WTC11 (cell line): ENCODE data around the gene CYSRT1. TPM values are rescaled to one million over a fixed set of nuclear protein-coding genes. Genes with fewer than 3 reads are reported as not detected.

Source experiments
- ATAC-seq: fragments of 200-7000 bp; cut with Tn5 transposase; 2 replicates; pipeline ENCODE4 v1.10.0; 2021; ENCODE audit warnings: mild to moderate bottlenecking, moderate library complexity
- CTCF ChIA-PET: fragments of 300-600 bp; sonication (Branson Sonifier 250); formaldehyde crosslinking; loops from one replicate; lab custom pipeline; 2021; ENCODE audit warnings: antibody characterized with exemption; lab: Charles Lee
- POLR2A ChIA-PET: fragments of 350-600 bp; sonication (Branson Sonifier 250); formaldehyde crosslinking; loops from one replicate; lab custom pipeline; 2021; ENCODE audit warnings: antibody characterized with exemption; lab: Charles Lee
- DNase-seq: peaks from one replicate; pipeline ENCODE4 v3.0.0; 2021; ENCODE audit warnings: low spot score
- H3K27ac Mint-ChIP-seq: 2 replicates; pipeline ENCODE4 v1.8.0; 2021; ENCODE audit warnings: mixed read lengths
- H3K27me3 Mint-ChIP-seq: 2 replicates; pipeline ENCODE4 v1.8.0; 2021; ENCODE audit warnings: low read depth, mild to moderate bottlenecking, moderate library complexity, mixed read lengths
- H3K36me3 Mint-ChIP-seq: 2 replicates; pipeline ENCODE4 v1.8.0; 2021; ENCODE audit warnings: mixed read lengths
- H3K4me1 Mint-ChIP-seq: 2 replicates; pipeline ENCODE4 v1.8.0; 2022; ENCODE audit warnings: mixed read lengths
- H3K4me3 Mint-ChIP-seq: 2 replicates; pipeline ENCODE4 v1.8.0; 2021; ENCODE audit warnings: mild to moderate bottlenecking, moderate library complexity, mixed read lengths
- H3K9me3 Mint-ChIP-seq: 2 replicates; pipeline ENCODE4 v1.8.0; 2021; ENCODE audit warnings: mixed read lengths
- CBFB ChIP-seq: sonication (generic); formaldehyde crosslinking; IDR thresholded peaks from 2 replicates; pipeline ENCODE4 v1.8.1; 2022; ENCODE audit warnings: mild to moderate bottlenecking, low read depth, missing genetic modification reagents
- CREB1 ChIP-seq: sonication (generic); formaldehyde crosslinking; IDR thresholded peaks from 2 replicates; pipeline ENCODE4 v1.8.0; 2023; ENCODE audit warnings: mild to moderate bottlenecking, missing genetic modification reagents
- ELF4 ChIP-seq: sonication (generic); formaldehyde crosslinking; IDR thresholded peaks from 2 replicates; pipeline ENCODE4 v1.8.1; 2022; ENCODE audit warnings: low read depth, mild to moderate bottlenecking, moderate library complexity, missing genetic modification reagents
- EMX1 ChIP-seq: fragments of 250-450 bp; sonication (Bioruptor Pico); IDR thresholded peaks from 2 replicates; pipeline ENCODE4 v1.8.0; 2021; ENCODE audit warnings: mild to moderate bottlenecking
- FOXP1 ChIP-seq: sonication (generic); formaldehyde crosslinking; IDR thresholded peaks from 2 replicates; pipeline ENCODE4 v1.8.0; 2022; ENCODE audit warnings: missing genetic modification reagents, mild to moderate bottlenecking, moderate library complexity, borderline replicate concordance
- GABPB1 ChIP-seq: sonication (generic); formaldehyde crosslinking; IDR thresholded peaks from 2 replicates; pipeline ENCODE4 v1.8.1; 2023; ENCODE audit warnings: mild to moderate bottlenecking, missing genetic modification reagents
- GTF2I ChIP-seq: fragments of 250-450 bp; sonication (Bioruptor Pico); conservative IDR thresholded peaks from 2 replicates; pipeline ENCODE4 v1.4.0; 2021; ENCODE audit warnings: mild to moderate bottlenecking
- IRF2 ChIP-seq: sonication (generic); formaldehyde crosslinking; IDR thresholded peaks from 2 replicates; pipeline ENCODE4 v1.8.0; 2022; ENCODE audit warnings: low read depth, missing genetic modification reagents, borderline replicate concordance
- JUN ChIP-seq: sonication (generic); formaldehyde crosslinking; IDR thresholded peaks from 2 replicates; pipeline ENCODE4 v1.8.0; 2023; ENCODE audit warnings: mild to moderate bottlenecking, missing genetic modification reagents
- NFE2L1 ChIP-seq: sonication (generic); formaldehyde crosslinking; IDR thresholded peaks from 2 replicates; pipeline ENCODE4 v1.8.1; 2023; ENCODE audit warnings: missing genetic modification reagents
- NR1H2 ChIP-seq: sonication (generic); formaldehyde crosslinking; IDR thresholded peaks from 2 replicates; pipeline ENCODE4 v1.9.0; 2021; ENCODE audit warnings: mild to moderate bottlenecking, moderate library complexity, missing genetic modification reagents
- NR2C2 ChIP-seq: sonication (generic); formaldehyde crosslinking; IDR thresholded peaks from 2 replicates; pipeline ENCODE4 v1.8.0; 2022; ENCODE audit warnings: mild to moderate bottlenecking, missing genetic modification reagents
- NR3C1 ChIP-seq: sonication (generic); formaldehyde crosslinking; conservative IDR thresholded peaks from 2 replicates; pipeline ENCODE4 v1.8.1; 2023; ENCODE audit warnings: low read depth, mild to moderate bottlenecking, missing genetic modification reagents
- PRRX2 ChIP-seq: fragments of 250-450 bp; sonication (Bioruptor Pico); IDR thresholded peaks from 2 replicates; pipeline ENCODE4 v1.8.0; 2021; ENCODE audit warnings: mild to moderate bottlenecking
- SP1 ChIP-seq: sonication (generic); formaldehyde crosslinking; conservative IDR thresholded peaks from 2 replicates; pipeline ENCODE4 v1.8.1; 2022; ENCODE audit warnings: missing genetic modification reagents
- TEAD4 ChIP-seq: sonication (generic); formaldehyde crosslinking; IDR thresholded peaks from 2 replicates; pipeline ENCODE4 v1.8.0; 2022; ENCODE audit warnings: mild to moderate bottlenecking, missing genetic modification reagents
- TP53 ChIP-seq: sonication (generic); formaldehyde crosslinking; IDR thresholded peaks from 2 replicates; pipeline ENCODE4 v1.8.1; 2023; ENCODE audit warnings: mild to moderate bottlenecking, missing genetic modification reagents
- ZNF396 ChIP-seq: fragments of 250-450 bp; sonication (Bioruptor Pico); IDR thresholded peaks from 2 replicates; pipeline ENCODE4 v1.8.0; 2021; ENCODE audit warnings: mild to moderate bottlenecking, moderate library complexity, borderline replicate concordance
- total RNA-seq: library from RNA; stranded (reverse); gene quantifications from 3 replicates; pipeline ENCODE4 v1.2.3, GENCODE V29; 2021
- TF ChIP-seq, protein P1 (sequence below): fragments of 200-600 bp; IDR thresholded peaks from 2 replicates; pipeline ENCODE4 v1.8.0; 2022; ENCODE audit warnings: antibody characterized with exemption
- TF ChIP-seq, protein P2 (sequence below): sonication (generic); formaldehyde crosslinking; IDR thresholded peaks from 2 replicates; pipeline ENCODE4 v1.8.0; 2022; ENCODE audit warnings: mild to moderate bottlenecking, missing genetic modification reagents
- TF ChIP-seq, protein P3 (sequence below): sonication (generic); formaldehyde crosslinking; IDR thresholded peaks from 2 replicates; pipeline ENCODE4 v1.8.1; 2022; ENCODE audit warnings: missing genetic modification reagents, borderline replicate concordance
- TF ChIP-seq, protein P4 (sequence below): sonication (generic); formaldehyde crosslinking; IDR thresholded peaks from 2 replicates; pipeline ENCODE4 v1.8.1; 2023; ENCODE audit warnings: mild to moderate bottlenecking, moderate library complexity, missing genetic modification reagents
- TF ChIP-seq, protein P5 (sequence below): fragments of 250-450 bp; sonication (Bioruptor Pico); IDR thresholded peaks from 2 replicates; pipeline ENCODE4 v1.9.0; 2021; ENCODE audit warnings: mild to moderate bottlenecking
- TF ChIP-seq, protein P6 (sequence below): sonication (generic); formaldehyde crosslinking; IDR thresholded peaks from 2 replicates; pipeline ENCODE4 v1.8.0; 2022; ENCODE audit warnings: missing genetic modification reagents
- TF ChIP-seq, protein P7 (sequence below): fragments of 250-450 bp; sonication (Bioruptor Pico); IDR thresholded peaks from 2 replicates; pipeline ENCODE4 v1.9.0; 2021; ENCODE audit warnings: moderate library complexity, mild to moderate bottlenecking, inconsistent platforms, borderline replicate concordance

CYSRT1 gene
- total RNA-seq, 1 experiment from 2014 or later, result 3.5 TPM

DNA sequence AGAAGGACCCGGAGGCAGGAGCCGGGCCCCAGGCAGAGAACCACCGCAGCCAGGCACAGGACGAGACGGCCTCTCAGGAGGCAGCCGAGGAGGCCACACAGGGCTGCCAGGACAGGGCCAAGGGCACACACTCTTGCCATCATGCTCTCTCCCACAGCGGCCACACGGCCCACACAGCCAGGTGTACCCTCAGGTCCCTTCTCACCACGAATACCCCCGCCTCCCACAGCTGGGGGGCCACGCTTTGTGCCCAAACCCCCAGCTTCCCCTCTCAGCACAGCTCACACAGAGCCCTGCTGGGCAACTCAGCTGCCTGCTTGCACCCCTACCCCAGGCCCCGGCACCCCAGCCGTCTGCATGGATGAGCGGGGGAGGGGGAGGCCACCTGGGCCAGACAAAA is 31.2 kb upstream of the CYSRT1 start:
- no peak overlapping the region for H3K27ac Mint-ChIP-seq
- ChIA-PET POLR2A (no interaction called here), CTCF (interaction anchor here (1.2 to 1.3 kb wide), 3 partner anchors 43 to 164 kb away, joined by 3 to 4 read pairs (median 3); no protein-coding TSS in a partner anchor)
- DNase-seq, result no peak
- H3K9me3 Mint-ChIP-seq, result no peaks in the 10 kb centered on the region
- TF ChIP-seq PRRX2 (CRISPR knock-in tag) (no peak), JUN (no peak), FOXP1 (CRISPR knock-in tag) (no peak), NR1H2 (CRISPR knock-in tag) (no peak), GABPB1 (no peak), SP1 (no peak), CREB1 (no peak), GTF2I (CRISPR knock-in tag) (no peak), NFE2L1 (no peak), TP53 (no peak), IRF2 (CRISPR knock-in tag) (no peak), ELF4 (no peak), ZNF396 (CRISPR knock-in tag) (no peak)
- TF ChIP-seq, protein P1, sequence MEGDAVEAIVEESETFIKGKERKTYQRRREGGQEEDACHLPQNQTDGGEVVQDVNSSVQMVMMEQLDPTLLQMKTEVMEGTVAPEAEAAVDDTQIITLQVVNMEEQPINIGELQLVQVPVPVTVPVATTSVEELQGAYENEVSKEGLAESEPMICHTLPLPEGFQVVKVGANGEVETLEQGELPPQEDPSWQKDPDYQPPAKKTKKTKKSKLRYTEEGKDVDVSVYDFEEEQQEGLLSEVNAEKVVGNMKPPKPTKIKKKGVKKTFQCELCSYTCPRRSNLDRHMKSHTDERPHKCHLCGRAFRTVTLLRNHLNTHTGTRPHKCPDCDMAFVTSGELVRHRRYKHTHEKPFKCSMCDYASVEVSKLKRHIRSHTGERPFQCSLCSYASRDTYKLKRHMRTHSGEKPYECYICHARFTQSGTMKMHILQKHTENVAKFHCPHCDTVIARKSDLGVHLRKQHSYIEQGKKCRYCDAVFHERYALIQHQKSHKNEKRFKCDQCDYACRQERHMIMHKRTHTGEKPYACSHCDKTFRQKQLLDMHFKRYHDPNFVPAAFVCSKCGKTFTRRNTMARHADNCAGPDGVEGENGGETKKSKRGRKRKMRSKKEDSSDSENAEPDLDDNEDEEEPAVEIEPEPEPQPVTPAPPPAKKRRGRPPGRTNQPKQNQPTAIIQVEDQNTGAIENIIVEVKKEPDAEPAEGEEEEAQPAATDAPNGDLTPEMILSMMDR, result no peak
- TF ChIP-seq, protein P2, sequence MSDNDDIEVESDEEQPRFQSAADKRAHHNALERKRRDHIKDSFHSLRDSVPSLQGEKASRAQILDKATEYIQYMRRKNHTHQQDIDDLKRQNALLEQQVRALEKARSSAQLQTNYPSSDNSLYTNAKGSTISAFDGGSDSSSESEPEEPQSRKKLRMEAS (CRISPR knock-in tag), result no peak
- TF ChIP-seq, protein P3, sequence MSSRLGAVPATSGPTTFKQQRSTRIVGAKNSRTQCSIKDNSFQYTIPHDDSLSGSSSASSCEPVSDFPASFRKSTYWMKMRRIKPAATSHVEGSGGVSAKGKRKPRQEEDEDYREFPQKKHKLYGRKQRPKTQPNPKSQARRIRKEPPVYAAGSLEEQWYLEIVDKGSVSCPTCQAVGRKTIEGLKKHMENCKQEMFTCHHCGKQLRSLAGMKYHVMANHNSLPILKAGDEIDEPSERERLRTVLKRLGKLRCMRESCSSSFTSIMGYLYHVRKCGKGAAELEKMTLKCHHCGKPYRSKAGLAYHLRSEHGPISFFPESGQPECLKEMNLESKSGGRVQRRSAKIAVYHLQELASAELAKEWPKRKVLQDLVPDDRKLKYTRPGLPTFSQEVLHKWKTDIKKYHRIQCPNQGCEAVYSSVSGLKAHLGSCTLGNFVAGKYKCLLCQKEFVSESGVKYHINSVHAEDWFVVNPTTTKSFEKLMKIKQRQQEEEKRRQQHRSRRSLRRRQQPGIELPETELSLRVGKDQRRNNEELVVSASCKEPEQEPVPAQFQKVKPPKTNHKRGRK (CRISPR knock-in tag), result no peak
- H3K27me3 Mint-ChIP-seq, result no peaks in the 10 kb centered on the region
- no peak overlapping the region for H3K4me3 Mint-ChIP-seq
- H3K4me1 Mint-ChIP-seq, result peaks cover 17% of the 10 kb centered on the region
- H3K36me3 Mint-ChIP-seq, result no peaks in the 10 kb centered on the region; the same call in 1 of the 2 replicates
- ATAC-seq, result no peak

DNA sequence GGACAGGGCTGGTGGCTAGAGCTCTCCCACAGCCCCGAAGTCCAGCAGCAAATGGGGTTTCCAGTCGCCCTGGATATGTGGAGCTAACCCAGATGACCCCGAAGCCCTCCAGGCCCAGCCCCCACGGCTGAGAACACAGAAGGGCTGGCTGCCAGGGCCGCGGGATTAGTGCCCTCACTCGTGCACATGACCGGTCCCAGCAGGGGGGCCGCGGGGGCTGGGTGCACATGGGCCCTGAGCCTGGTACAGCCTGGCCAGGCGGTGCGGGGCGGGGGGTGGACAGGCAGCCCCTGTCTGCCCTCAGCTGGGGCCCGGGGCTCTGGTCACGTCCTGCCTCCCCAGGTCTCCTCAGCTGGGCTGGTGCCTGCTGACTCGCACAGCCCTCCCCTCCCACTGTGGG is 30.6 kb upstream of the CYSRT1 start:
- TF ChIP-seq NR3C1, result no peak
- TF ChIP-seq, protein P4, sequence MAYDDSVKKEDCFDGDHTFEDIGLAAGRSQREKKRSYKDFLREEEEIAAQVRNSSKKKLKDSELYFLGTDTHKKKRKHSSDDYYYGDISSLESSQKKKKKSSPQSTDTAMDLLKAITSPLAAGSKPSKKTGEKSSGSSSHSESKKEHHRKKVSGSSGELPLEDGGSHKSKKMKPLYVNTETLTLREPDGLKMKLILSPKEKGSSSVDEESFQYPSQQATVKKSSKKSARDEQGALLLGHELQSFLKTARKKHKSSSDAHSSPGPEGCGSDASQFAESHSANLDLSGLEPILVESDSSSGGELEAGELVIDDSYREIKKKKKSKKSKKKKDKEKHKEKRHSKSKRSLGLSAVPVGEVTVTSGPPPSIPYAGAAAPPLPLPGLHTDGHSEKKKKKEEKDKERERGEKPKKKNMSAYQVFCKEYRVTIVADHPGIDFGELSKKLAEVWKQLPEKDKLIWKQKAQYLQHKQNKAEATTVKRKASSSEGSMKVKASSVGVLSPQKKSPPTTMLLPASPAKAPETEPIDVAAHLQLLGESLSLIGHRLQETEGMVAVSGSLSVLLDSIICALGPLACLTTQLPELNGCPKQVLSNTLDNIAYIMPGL (CRISPR knock-in tag), result 0 out of 2 replicates have a peak, but pooled peaks have one; percentile 15
- Mint-ChIP-seq H3K36me3 (no peaks in the 10 kb centered on the region; the same call in 1 of the 2 replicates), H3K4me1 (peaks cover 15% of the 10 kb centered on the region), H3K4me3 (no peak overlapping the region), H3K27ac (no peak overlapping the region), H3K27me3 (no peaks in the 10 kb centered on the region), H3K9me3 (no peaks in the 10 kb centered on the region)
- CTCF ChIA-PET, result interaction anchor here (1.2 to 2.1 kb wide), 5 partner anchors 19 to 165 kb away, joined by 3 to 16 read pairs (median 4); no protein-coding TSS in a partner anchor
- no peak for ATAC-seq
- POLR2A ChIA-PET, result interaction anchor here (1.0 kb wide), 1 partner anchor 9 kb away, joined by 3 read pairs; no protein-coding TSS in a partner anchor
- no peak for DNase-seq

DNA sequence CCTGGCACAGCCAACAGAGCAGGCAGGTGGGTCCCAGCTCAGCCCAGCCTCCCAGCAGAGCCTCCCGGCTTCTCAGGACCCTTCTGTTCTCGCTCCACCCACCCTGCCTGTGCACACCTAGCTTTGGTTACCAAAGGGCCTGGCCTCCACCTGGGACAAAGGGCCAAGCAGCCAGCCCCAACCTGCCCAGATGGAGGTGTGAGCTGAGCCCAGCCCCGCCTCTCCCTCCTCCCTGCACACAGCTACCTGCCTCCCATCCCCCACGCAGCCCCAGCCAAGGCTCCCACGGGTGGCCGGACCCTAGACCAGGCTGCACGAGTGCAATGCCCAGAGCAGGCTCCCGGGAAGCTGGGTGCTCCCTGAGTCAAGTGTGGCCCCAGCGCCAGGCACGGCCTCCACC is 30.1 kb upstream of the CYSRT1 start:
- no peaks in the 10 kb centered on the region; the same call in 1 of the 2 replicates for H3K36me3 Mint-ChIP-seq
- DNase-seq, result no peak
- ATAC-seq, result peak; percentile 8; the same call in 1 of the 2 replicates
- ChIA-PET CTCF (interaction anchor here (0.9 to 2.1 kb wide), 4 partner anchors 19 to 159 kb away, joined by 3 to 16 read pairs (median 6); no protein-coding TSS in a partner anchor), POLR2A (interaction anchor here (1.0 to 1.2 kb wide), 2 partner anchors 9 to 46 kb away, joined by 3 read pairs; no protein-coding TSS in a partner anchor)
- no peaks in the 10 kb centered on the region for H3K9me3 Mint-ChIP-seq
- H3K27ac Mint-ChIP-seq, result peak overlapping the region; percentile 69; the same call in 1 of the 2 replicates
- H3K4me3 Mint-ChIP-seq, result no peak overlapping the region
- no peaks in the 10 kb centered on the region for H3K27me3 Mint-ChIP-seq
- H3K4me1 Mint-ChIP-seq, result peaks cover 14% of the 10 kb centered on the region
- TF ChIP-seq, protein P5, sequence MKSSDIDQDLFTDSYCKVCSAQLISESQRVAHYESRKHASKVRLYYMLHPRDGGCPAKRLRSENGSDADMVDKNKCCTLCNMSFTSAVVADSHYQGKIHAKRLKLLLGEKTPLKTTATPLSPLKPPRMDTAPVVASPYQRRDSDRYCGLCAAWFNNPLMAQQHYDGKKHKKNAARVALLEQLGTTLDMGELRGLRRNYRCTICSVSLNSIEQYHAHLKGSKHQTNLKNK (CRISPR knock-in tag), result no peak
- TF ChIP-seq, protein P6, sequence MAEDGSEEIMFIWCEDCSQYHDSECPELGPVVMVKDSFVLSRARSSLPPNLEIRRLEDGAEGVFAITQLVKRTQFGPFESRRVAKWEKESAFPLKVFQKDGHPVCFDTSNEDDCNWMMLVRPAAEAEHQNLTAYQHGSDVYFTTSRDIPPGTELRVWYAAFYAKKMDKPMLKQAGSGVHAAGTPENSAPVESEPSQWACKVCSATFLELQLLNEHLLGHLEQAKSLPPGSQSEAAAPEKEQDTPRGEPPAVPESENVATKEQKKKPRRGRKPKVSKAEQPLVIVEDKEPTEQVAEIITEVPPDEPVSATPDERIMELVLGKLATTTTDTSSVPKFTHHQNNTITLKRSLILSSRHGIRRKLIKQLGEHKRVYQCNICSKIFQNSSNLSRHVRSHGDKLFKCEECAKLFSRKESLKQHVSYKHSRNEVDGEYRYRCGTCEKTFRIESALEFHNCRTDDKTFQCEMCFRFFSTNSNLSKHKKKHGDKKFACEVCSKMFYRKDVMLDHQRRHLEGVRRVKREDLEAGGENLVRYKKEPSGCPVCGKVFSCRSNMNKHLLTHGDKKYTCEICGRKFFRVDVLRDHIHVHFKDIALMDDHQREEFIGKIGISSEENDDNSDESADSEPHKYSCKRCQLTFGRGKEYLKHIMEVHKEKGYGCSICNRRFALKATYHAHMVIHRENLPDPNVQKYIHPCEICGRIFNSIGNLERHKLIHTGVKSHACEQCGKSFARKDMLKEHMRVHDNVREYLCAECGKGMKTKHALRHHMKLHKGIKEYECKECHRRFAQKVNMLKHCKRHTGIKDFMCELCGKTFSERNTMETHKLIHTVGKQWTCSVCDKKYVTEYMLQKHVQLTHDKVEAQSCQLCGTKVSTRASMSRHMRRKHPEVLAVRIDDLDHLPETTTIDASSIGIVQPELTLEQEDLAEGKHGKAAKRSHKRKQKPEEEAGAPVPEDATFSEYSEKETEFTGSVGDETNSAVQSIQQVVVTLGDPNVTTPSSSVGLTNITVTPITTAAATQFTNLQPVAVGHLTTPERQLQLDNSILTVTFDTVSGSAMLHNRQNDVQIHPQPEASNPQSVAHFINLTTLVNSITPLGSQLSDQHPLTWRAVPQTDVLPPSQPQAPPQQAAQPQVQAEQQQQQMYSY (CRISPR knock-in tag), result no peak
- TF ChIP-seq CBFB (CRISPR knock-in tag), result no peak
- TF ChIP-seq EMX1 (CRISPR knock-in tag), result no peak
- TF ChIP-seq NR2C2, result no peak
- no peak for TF ChIP-seq TEAD4 (CRISPR knock-in tag)
- TF ChIP-seq, protein P7, sequence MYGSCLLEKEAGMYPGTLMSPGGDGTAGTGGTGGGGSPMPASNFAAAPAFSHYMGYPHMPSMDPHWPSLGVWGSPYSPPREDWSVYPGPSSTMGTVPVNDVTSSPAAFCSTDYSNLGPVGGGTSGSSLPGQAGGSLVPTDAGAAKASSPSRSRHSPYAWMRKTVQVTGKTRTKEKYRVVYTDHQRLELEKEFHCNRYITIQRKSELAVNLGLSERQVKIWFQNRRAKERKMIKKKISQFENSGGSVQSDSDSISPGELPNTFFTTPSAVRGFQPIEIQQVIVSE (CRISPR knock-in tag), result no peak
